ENCODE measurements around the gene ABHD16A. TPM values are rescaled to one million over a fixed set of nuclear protein-coding genes. Genes with fewer than 3 reads are reported as not detected.

ABHD16A gene
- total RNA-seq, 1 donor from 2014 or later = 21.3 TPM

DNA sequence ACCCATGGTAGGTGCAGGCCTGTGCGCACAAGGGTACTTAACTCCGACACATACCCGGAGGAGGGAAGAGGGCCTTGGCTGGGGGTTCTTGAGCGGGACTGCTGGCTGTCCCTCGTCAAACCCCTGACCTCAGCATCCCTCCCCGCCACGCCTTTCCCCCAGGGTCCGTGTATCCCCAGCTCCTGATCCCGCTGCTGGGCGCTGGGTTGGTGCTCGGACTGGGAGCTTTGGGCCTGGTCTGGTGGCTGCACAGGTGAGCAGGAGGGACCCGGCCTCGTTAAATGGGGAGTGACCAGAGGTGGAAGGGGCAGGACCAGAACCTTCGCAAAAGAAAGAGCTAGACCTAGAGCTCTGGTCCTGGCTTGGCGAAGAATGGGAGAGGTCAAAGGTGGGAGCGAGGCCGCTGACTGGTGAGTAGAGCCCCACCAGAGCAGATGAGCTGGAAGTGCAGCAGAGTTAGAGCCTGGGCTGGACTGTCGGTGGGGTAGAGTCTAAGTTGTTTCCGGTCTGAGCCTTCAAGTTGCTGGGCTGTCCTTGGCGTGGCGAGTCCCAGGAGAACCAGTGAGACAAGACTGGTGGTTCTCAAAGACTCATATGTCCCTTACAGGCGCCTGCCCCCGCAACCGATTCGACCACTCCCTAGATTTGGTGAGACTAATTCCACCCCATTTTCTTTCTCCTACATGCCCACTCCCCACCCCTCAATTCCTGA lies 21.0 kb upstream of the ABHD16A start:
- Histone ChIP-seq H3K9ac (no peak overlapping the region), H3K27me3 (no peaks in the 10 kb centered on the region), H2AFZ (replicated peaks) (no peak overlapping the region), H3K4me2 (no peak overlapping the region), H3F3A (ENCODE audit: low read depth) (peaks cover 20% of the 10 kb centered on the region), H3K79me2 (ENCODE audit: low read depth) (peaks cover 18% of the 10 kb centered on the region), H4K20me1 (ENCODE audit: low read depth) (peaks cover 17% of the 10 kb centered on the region), H3K27ac (no peak overlapping the region), H3K9me3 (ENCODE audit: low read depth) (no peaks in the 10 kb centered on the region), H3K4me1 (peaks cover 7% of the 10 kb centered on the region), H3K36me3 (no peaks in the 10 kb centered on the region), H3K4me3 (no peak overlapping the region)
- peaks cover 27% of the 10 kb centered on the region for H3K4me1 Mint-ChIP-seq
- no peak for TF ChIP-seq EZH2phosphoT487 (IDR thresholded peaks at IDR 0.05)
- peak overlapping the region; percentile 72 for H3K27ac Mint-ChIP-seq
- H3K4me3 Mint-ChIP-seq = no peak overlapping the region
- peaks cover 32% of the 10 kb centered on the region for H3K36me3 Mint-ChIP-seq
- no peaks in the 10 kb centered on the region for H3K9me3 Mint-ChIP-seq
- DNase-seq (ENCODE audit: low spot score) = no peak
- H3K27me3 Mint-ChIP-seq (ENCODE audit: insufficient read depth, low read depth) = peaks cover 15% of the 10 kb centered on the region

DNA sequence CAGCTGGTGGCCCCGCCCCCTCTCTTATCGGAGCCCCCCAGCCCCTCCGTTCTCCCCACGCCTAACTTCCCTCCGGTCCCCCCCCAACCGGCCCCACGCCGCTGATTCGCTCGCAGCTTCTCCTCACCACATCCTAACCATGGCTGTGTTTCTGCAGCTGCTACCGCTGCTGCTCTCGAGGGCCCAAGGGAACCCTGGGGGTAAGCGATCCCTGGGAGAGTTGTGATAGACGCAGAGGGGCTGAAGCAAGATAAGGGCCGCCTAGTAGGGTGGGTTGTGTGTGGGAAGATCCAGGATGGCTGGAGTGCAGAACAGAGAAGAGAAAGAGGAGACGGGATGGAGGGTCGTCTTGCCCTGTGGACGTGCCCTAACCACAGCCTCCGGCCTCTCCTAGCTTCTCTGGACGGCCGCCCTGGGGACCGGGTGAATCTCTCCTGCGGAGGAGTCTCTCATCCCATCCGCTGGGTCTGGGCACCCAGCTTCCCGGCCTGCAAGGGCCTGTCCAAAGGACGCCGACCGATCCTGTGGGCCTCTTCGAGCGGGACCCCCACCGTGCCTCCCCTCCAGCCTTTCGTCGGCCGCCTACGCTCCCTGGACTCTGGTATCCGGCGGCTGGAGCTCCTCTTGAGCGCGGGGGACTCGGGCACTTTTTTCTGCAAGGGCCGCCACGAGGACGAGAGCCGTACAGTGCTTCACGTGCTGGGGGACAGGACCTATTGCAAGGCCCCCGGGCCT lies 20.3 kb upstream of the ABHD16A start, which contains the start of gene MPIG6B:
MPIG6B (plus strand) TSS at position 129 of the 735 bp plus-strand sequence; CDS start at position 140, 11 bp downstream.
- Mint-ChIP-seq H3K4me3 (no peak within 1 kb of the TSS), H3K4me1 (peaks cover 19% of the 10 kb centered on the region), H3K9me3 (no peaks in the 10 kb centered on the region), H3K27me3 (ENCODE audit: insufficient read depth, low read depth) (peaks cover 15% of the 10 kb centered on the region), H3K36me3 (peaks cover 27% of the 10 kb centered on the region), H3K27ac (peak within 1 kb of the TSS; percentile 72)
- TF ChIP-seq EZH2phosphoT487 (IDR thresholded peaks at IDR 0.05) = no peak
- TF ChIP-seq EZH2 (IDR thresholded peaks at IDR 0.05) = no peak
- TF ChIP-seq, protein P1, sequence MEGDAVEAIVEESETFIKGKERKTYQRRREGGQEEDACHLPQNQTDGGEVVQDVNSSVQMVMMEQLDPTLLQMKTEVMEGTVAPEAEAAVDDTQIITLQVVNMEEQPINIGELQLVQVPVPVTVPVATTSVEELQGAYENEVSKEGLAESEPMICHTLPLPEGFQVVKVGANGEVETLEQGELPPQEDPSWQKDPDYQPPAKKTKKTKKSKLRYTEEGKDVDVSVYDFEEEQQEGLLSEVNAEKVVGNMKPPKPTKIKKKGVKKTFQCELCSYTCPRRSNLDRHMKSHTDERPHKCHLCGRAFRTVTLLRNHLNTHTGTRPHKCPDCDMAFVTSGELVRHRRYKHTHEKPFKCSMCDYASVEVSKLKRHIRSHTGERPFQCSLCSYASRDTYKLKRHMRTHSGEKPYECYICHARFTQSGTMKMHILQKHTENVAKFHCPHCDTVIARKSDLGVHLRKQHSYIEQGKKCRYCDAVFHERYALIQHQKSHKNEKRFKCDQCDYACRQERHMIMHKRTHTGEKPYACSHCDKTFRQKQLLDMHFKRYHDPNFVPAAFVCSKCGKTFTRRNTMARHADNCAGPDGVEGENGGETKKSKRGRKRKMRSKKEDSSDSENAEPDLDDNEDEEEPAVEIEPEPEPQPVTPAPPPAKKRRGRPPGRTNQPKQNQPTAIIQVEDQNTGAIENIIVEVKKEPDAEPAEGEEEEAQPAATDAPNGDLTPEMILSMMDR (IDR thresholded peaks at IDR 0.05) = no peak
- Histone ChIP-seq H2AFZ (replicated peaks) (no peak within 1 kb of the TSS), H3K4me2 (no peak within 1 kb of the TSS), H3K4me1 (peaks cover under 1% of the 10 kb centered on the region), H3K4me3 (no peak within 1 kb of the TSS), H3K9me3 (ENCODE audit: low read depth) (no peaks in the 10 kb centered on the region), H4K20me1 (ENCODE audit: low read depth) (peaks cover 10% of the 10 kb centered on the region), H3K79me2 (ENCODE audit: low read depth) (peaks cover 10% of the 10 kb centered on the region), H3F3A (ENCODE audit: low read depth) (peaks cover 17% of the 10 kb centered on the region), H3K9ac (no peak within 1 kb of the TSS), H3K36me3 (no peaks in the 10 kb centered on the region), H3K27ac (no peak within 1 kb of the TSS), H3K27me3 (no peaks in the 10 kb centered on the region)
- no peak for DNase-seq (ENCODE audit: low spot score)

DNA sequence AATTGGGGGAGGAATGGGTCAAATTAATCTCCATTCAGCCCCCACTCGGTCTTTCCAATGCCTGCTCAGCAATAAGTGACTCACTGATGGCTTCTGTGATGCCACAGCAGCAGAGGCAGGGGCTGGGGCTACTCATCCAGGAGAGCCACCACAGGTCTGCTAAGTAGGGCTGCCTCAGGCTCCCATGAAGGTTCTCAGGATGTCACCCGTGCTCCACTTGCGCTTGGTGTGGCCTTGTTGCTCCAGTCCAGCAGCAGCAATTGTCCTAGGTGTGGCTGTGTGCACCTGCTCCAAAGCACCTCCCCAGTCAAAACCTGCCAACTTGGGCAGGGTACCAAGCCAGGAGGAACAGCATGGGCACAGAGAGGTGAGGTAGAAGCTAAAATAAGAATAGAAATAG lies 19.0 kb upstream of the ABHD16A start:
- peaks cover 13% of the 10 kb centered on the region for H3K27me3 Mint-ChIP-seq (ENCODE audit: insufficient read depth, low read depth)
- Histone ChIP-seq H3K9me3 (ENCODE audit: low read depth) (no peaks in the 10 kb centered on the region), H3F3A (ENCODE audit: low read depth) (peaks cover 17% of the 10 kb centered on the region), H3K27me3 (no peaks in the 10 kb centered on the region), H3K4me3 (no peak overlapping the region), H3K79me2 (ENCODE audit: low read depth) (no peaks in the 10 kb centered on the region), H3K36me3 (no peaks in the 10 kb centered on the region), H3K4me1 (no peaks in the 10 kb centered on the region), H2AFZ (replicated peaks) (no peak overlapping the region), H4K20me1 (ENCODE audit: low read depth) (peaks cover under 1% of the 10 kb centered on the region), H3K4me2 (no peak overlapping the region), H3K9ac (no peak overlapping the region), H3K27ac (no peak overlapping the region)
- no peak for DNase-seq (ENCODE audit: low spot score)
- TF ChIP-seq, protein P1 (IDR thresholded peaks at IDR 0.05) = no peak
- no peak for TF ChIP-seq EZH2 (IDR thresholded peaks at IDR 0.05)
- TF ChIP-seq EZH2phosphoT487 (IDR thresholded peaks at IDR 0.05) = no peak
- no peak overlapping the region for H3K27ac Mint-ChIP-seq
- no peaks in the 10 kb centered on the region for H3K9me3 Mint-ChIP-seq
- H3K36me3 Mint-ChIP-seq = peaks cover 21% of the 10 kb centered on the region
- H3K4me3 Mint-ChIP-seq = no peak overlapping the region
- peaks cover 20% of the 10 kb centered on the region for H3K4me1 Mint-ChIP-seq

Data from neural progenitor cell (in vitro differentiated cells).